Right hindlimb (tissue), 1 donor: ENCODE measurements around the gene POLR2L.

Experiments
- DNase-seq: peaks from one replicate; pipeline ENCODE4 v3.0.0-alpha.2; 2018

Gene POLR2L

DNA sequence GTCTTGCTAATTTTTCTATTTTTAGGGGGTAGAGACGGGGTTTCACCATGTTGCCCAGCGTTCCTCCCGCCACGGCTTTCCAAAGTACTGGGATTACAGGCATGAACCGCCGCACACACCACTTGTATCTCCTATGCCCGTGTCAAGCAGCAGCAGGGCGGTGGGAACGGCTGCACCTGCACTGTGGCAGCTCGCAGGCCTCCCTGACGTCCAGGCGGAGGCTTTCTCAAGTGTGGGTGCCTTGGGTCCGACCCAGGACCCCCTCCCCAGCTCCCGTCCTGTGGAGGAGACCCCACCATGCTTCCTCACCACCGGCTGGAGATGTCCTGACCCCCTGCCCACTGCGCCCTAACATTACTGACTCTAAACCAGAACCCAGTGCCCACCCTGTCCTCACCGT lies 26.1 kb upstream of the POLR2L start:
- no peak for DNase-seq

DNA sequence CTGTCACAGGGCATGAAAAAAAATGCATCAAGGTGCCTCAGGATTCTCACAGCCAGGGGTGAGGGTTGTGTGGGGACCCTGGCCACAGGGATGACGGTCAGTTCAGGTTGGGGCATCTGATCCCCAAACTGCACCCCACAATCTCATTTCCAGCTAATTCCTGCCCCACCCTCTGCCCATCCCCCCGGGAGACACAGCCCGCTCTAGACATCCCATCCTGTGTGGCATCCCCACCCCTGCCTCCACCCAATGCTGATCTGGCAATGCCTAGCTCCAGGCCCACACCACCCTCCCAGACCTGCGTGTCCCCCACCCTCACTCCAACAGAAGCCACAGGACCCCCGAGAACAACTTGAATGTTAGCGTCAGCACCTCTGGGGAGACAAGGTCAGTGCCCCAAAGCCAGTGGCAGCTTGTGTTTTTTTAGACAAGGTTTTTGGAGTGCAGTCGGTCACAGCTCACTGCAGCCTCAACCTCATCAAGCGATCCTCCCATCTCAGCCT lies 25.6 kb upstream of the POLR2L start:
- DNase-seq, result no peak

DNA sequence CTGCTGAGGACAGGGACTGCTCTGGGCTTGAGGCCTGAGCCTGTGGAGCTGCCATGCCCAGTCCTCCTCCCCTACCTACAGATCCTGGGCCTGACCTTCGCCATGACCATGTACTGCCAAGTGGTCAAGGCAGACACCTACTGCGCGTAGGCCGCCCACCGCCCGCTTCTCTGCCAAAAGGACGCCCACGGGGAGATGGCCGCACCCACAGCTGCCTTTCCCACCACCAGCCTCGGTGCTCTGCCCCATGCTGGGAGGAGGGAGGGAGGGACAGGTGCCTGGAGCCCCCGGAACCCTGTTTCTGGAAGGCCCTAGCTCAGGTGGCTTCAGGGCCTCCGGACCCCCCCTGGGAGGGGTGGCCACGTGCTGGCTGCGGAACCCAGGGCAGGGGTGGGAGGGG lies 24.2 kb upstream of the POLR2L start:
- DNase-seq, result no peak

DNA sequence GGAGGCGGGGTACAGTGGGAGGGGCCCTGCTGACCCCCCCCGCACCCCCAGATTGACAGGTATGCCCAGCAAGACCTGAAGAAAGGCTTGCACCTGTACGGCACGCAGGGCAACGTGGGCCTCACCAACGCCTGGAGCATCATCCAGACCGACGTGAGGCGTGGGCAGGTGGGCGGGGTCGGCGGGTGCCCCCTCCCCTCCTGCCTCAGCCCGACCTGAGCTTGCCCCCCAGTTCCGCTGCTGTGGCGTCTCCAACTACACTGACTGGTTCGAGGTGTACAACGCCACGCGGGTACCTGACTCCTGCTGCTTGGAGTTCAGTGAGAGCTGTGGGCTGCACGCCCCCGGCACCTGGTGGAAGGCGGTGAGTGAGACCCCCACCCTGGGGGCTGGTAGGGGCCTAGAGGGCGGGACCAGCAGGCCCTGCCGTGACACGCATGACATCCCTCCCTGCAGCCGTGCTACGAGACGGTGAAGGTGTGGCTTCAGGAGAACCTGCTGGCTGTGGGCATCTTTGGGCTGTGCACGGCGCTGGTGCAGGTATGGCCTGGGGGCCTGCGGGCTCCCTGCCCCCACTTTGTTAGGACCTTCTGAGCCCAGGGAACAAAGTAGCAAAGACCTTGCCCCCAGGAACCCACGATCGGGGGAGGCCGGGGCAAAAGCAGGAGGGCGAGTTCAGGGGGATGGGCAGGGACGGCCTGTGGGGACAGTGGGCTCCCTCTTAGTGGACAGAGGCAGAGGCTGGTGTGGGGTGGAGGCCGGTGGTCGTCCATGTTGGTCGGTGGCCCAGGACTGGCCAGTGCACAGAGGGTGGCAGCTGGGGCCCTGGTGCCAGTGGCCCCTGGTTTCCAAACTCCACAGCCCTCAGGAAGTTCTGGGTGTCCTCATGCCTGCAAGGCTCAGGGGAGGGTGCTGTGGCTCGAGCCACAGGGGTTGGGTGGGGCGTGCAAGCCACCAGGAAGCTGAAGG lies 23.4 kb upstream of the POLR2L start:
- DNase-seq, result no peak

DNA sequence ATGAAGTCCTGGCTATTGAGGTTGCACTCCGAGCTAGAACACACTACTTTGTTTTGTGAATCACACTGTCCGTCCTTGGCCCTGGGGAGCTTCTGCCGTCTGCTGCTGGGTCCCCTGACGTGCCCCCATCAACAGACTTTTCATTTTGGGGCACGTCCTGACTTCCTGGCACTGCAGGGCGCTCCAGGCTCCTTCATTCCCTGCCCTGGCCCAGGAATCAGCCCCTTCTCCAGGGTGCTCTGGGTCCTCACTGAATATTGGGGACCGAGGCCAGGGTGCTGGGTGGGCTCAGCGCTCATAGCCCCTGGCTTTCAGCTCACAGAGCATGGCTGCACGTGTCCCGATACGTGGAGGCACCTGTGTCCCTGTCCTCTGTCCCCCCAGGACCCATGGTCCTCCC lies 22.6 kb upstream of the POLR2L start:
- DNase-seq, result no peak

DNA sequence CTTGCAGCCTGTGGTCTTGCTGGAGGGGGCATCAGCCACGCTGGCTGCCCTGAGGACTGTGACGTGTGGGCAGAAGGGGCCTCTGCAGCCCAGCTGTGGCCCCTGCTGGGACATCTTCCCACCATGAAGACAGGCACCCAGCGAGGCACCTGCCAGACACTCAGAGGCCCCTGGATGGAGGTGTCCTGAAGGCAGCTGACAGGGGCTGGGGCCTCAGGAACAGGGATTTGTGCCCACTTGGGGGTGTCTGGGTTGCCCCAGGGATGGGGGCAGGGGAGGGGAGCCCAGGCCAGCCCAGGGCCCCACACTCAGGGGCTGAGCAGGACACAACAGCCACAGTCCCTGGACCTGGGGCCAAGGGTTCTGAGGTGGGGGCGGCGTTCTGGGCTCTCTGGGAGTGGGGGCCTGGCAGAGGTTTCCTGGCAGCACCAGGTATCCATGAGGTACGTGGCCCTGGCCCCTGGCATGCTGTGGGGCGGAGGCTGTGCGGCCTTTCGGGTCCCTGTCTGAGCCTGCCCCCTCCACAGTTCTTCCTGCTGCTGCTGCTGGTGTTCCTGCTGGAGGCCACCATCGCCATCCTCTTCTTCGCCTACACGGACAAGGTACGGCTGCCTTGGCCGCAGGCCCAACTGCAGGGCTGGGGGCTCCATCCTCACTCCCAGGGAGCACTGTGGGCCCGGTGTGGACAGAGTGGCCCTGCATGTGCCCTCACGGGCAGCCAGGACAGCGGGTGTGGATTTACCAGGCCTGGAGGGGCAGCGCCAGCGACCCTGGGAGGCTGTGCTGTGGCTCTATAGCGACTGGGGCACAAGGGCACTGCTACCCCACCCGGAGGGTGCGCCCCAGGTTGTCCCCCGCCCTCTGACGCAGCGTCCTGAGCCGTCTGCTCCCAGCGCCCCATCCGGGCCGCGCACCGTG lies 21.8 kb upstream of the POLR2L start:
- no peak for DNase-seq

DNA sequence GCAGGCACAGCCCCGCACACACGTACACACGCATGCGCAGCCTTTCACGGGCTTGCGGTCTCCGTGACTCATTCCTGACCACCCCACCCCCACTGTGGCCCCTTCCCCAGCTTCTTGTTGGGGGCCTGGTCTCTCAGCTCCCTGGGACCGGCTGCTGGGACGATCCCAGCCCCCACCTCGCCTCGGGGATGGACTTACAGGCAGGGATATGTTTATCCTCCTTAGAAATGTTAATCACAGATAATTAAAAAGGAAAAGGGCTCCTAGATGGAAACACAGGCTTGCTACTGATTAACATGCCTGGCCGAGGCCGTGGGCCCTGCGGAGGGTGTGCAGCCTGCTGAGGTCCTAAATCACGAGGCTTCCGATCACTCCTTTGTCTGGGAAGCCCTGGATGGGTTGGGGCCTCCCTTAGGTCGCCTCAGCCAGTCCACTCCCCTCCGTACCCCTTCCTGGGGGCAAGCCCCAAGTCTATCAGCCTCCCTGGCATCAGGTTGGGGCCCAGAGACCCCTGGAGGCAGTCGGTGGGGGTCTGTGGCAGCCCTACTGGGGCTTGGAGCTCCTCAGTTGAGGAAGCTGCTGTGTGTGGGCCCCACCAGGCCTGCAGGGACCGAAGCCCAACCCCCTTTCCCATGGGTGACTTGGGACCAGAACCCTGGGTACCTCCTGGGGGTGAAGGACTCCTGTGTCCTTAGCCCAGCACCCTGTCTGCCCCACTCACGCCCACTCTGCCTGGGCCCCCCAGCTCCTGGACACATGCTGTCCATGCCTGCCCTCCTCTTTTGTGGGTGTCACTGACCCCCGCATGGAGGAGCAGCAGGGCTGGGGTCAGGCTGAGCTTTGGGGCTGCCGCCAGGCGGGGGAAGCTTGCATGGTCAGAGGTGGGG lies 20.9 kb upstream of the POLR2L start:
- no peak for DNase-seq

DNA sequence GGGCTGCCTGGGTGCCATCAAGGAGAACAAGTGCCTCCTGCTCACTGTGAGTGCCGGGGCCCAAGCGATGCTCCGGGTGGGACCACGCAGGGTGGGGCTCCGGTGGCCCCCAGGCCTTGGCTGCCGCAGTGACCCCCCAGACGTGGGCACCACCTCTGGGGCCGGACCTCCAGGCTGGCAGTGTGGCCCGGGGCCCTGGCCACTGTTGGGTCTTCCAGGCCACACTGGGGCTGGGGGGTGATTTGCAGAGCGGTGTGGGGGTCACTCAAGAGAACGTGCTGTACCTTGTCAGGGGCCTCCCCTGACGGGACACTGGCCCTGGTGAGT lies 20.3 kb upstream of the POLR2L start:
- no peak for DNase-seq

DNA sequence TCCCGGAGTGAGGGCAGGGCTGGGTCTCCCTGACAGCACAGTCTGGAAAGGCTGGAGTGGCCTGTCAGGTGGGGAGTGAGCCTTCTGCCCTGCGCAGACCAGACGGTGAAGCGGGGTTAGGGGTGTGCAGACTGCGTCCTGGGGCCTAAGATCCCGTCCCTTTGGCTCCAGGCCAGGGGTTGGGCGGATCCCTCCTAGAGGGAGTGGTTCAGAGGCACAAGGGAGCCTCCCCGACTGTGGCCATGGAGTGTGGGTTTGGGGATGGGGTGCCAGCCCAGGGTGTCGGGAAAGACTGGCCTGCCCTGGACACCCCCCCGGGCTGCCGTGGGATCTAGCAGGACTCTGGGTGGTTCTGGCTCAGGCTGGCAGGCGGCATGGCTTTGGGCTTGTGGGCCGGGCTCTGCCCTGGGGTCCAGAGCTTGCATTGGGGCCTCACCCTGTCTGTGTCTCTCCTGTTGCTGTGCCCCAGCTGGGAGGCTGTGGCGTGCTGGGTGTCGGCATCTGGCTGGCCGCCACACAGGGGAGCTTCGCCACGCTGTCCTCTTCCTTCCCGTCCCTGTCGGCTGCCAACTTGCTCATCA lies 19.8 kb upstream of the POLR2L start:
- no peak for DNase-seq

DNA sequence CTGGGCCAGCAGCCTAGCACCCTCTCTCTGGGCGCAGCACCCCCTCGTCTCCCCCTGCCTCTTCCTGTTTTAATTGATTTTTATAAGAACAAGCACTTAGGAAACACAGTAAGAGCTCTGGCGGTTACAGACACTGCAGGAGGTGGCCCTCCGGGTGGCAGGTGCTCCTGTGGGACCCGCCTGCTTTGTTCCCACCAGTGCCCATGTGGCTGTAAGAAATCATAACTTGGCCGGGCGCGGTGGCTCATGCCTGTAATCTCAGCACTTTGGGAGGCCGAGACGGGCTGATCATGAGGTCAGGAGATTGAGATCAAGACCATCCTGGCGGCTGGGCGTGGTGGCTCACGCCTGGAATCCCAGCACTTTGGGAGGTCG lies 18.8 kb upstream of the POLR2L start:
- DNase-seq, result no peak

DNA sequence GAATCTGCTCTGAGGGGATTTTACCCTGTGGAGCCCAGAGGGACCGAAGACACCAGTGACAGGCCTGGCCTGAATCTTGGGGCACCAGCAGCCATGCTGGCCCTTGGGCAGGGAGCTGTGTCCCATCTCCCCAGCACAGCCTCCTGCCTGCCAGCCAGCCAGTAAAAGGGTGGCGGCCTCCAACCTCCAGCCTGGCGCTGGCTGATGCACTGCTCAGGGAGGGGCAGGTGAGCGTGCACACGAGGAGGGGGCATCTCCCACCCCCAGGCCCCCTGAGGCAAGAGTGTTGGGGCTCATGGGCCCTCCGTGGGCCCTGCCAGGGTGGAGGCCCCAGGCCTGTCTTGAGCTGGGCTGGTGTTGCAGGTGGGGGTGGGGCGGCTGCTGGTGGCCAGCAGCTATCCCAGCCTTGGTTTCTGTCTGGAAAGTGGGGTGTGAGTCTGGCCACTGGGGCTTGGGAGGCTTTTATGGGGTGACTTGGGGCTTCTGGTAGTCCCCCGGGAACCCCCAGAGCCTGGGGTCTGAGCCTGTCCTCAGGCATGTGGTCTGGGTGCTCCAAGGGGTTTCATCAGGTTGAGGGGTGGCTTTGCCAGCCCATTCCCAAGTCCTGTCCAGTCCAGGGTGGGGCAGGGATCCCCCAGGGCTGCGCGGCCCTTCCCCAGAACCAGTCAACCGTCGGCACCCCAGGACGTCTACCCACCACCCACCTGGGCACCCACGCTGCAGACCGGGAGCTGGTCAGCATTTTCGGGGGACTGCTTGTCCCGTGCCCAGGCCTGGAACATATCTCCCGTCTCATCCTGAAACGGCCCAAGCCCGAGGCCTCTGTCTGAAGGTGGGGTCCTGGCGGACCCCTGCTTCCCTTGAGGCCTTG lies 18.1 kb upstream of the POLR2L start:
- no peak for DNase-seq

DNA sequence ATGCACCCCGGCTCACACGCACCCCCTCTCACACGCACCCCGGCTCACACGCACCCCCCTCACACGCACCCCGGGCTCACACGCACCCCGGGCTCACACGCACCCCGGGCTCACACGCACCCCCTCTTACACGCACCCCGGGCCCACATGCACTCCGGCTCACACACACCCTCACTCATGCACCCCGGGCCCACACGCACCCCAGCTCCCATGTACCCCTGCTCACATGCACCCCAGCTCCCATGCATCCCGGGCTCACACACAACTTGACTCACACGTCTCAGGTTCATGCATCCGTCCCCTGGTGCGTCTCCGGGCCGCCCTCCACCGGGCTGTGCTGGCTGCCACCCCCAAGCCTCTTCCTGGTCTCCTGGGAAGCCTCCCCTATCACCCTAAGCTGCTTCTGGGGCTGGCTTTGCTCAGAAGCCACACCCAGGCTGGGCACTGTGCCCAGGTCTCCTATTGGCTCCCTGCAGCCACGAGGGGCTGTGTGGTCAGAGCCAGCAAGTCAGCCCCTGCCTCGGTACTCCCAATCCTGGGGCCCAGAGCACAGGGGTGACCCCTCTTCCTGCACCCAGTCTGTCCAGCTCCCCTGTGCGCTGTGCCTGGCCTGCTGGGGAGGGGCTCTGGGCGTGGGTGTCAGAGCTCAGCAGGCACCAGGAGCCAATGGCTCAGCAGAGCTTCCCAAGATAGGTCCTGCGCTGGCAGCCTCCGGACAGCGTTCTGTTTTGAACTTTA lies 17.2 kb upstream of the POLR2L start:
- peak; percentile 82 for DNase-seq

DNA sequence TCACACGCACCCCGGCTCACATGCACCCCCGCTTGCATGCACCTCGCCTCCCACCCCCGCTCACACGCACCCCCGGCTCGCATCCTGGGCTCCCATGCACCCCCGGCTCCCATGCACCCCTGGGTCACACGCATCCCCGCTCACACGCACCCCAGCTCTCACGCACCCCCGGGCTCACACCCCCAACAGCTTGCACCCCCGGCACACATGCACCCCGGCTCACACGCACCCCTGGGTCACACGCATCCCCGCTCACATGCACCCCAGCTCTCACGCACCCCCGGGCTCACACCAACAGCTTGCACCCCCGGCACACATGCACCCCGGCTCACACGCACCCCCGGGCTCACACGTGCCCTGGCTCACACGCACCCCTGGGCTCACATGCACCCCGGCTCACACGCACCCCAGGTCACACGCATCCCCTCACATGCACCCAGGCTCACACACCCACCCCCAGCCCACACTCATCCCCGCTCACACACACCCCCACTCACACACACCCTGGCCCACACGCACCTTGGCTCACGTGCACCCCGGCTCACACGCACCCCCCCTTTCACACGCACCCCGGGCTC lies 16.5 kb upstream of the POLR2L start:
- DNase-seq, result no peak

DNA sequence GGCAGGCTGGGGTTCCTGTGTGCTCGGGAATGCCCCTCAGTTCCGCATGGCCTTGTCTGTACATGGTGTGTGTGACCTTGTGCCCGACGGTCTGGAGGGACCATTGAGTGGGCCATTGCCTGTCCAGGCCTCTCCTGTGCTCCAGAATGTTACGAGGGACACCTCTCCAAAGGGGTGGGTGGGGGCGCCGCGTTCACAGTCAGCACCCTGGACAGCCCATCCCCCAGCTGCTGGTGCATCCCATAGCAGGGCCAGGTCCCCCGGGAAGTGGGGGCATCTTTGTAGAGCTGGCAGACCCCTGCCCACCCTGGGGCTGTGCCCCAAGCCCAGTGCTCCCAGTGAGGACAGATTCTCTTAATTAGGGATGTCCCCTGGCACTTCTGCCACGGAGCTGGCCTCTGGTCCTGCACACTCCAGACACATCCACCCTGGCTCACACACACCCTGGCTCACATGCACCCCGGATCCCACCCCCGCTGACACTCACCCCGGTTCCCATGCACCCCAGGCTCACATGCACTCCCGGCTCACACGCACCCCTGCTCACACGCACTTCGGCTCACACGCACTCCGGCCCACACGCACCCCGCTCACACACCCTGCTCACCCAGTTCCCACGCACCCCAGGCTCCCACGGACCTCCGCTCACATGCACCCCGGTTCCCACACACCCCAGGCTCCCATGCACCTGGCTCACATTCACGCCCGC lies 15.9 kb upstream of the POLR2L start:
- no peak for DNase-seq

DNA sequence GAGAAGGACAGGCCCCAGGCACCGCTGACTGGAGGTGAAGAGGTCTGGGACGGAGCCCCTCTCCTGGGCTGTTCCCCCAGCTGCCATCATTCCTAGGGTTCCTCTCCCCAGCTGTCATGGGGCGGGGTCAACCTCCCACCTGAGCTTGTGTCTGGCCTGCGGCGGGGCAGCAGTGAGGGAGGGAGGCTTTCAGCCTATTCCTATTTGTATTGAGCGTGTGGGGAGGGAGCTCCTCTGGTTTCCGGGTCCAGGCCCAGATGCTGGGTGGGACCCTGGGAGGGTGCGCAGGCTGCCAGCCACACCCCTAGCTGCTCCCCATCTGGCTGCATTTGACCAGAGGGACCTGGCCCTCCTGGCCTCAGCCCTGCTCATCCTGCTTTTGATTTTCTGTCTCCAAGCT lies 14.1 kb upstream of the POLR2L start:
- no peak for DNase-seq

DNA sequence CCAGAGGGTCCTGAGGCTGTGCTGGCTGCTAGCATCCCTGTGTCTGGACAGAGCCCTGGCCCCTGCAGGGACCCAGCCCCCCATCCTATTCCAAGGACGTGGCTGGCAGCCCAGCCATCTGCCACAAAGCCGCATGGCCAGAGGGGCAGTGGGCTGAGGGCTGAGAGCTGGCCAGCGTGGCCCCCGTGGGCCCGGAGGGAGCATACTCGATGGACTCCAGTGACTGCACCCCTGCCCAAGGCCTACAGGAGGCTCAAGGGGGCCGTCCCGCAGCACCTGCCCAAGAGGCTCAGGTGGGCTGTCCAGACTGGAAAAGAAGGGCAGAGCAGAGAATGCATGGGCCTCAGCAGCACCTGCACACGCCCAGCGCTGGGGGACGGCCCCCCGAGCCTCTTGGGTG lies 13.5 kb upstream of the POLR2L start:
- no peak for DNase-seq

DNA sequence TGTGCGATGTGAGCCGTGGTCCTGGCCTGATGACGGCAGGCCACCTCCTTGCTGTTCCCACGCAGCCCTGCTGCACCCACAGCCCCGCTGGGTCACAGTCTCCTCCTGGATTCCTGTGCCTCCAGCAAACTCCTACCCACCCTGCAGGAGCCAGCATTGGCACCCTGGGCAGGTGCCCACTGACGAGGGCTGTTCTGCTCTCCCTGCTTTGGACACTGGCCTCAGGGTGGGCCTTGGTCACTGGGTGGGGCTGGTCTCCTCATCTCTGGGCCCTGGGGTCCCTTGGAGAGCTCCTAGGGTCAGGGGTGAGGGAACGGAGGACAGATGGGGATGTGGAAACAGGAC lies 13.0 kb upstream of the POLR2L start:
- no peak for DNase-seq

DNA sequence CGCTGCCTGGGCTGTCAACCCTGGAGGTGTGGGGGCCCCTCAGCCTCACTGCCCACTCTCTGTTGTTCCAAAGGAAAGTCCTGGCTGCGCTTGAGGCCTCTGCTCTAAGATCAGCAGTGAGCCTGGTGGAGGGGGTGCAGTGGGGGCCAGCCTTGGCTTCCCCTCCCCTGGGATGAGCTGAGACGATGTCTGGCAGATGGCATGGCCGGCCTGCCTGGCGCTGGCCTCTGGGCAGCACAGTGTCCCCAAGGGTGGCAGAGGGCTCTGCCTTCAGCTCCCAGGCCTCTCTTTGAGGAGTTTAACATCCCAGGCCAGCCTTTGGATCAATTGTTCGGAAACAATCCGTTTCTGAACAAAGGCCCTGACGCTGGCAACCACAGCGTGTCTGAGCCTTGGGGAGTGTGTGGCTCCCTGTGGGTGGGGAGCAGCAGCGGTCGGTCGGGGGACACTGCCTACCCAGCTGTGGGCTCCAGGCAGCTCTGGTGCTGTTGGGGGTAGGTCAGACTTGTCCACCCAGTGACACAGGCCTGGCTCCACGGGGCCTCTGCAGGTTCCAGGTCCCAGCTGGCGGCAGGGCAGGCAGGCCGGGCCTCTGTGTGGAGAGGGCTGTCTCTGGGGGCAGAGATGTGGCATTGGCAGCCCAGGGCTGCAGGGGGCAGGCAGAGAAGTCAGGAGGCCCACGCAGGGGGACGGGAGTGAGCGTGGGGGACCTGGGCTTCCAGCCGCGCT lies 12.4 kb upstream of the POLR2L start:
- no peak for DNase-seq
